NCI-H748 treated with DMSO at 0.1 percent for 48 hours (cell line): ENCODE data around the gene MON2.
"Not testable (repeated sequence)": the region's sequence is repeated elsewhere in the genome, so short reads cannot be mapped to it uniquely, and the experiment has no call there.

Source experiments
- DNase-seq: peaks from one replicate; lab custom pipeline; 2025; lab: John Stamatoyannopoulos, UW

MON2 gene, protein sequence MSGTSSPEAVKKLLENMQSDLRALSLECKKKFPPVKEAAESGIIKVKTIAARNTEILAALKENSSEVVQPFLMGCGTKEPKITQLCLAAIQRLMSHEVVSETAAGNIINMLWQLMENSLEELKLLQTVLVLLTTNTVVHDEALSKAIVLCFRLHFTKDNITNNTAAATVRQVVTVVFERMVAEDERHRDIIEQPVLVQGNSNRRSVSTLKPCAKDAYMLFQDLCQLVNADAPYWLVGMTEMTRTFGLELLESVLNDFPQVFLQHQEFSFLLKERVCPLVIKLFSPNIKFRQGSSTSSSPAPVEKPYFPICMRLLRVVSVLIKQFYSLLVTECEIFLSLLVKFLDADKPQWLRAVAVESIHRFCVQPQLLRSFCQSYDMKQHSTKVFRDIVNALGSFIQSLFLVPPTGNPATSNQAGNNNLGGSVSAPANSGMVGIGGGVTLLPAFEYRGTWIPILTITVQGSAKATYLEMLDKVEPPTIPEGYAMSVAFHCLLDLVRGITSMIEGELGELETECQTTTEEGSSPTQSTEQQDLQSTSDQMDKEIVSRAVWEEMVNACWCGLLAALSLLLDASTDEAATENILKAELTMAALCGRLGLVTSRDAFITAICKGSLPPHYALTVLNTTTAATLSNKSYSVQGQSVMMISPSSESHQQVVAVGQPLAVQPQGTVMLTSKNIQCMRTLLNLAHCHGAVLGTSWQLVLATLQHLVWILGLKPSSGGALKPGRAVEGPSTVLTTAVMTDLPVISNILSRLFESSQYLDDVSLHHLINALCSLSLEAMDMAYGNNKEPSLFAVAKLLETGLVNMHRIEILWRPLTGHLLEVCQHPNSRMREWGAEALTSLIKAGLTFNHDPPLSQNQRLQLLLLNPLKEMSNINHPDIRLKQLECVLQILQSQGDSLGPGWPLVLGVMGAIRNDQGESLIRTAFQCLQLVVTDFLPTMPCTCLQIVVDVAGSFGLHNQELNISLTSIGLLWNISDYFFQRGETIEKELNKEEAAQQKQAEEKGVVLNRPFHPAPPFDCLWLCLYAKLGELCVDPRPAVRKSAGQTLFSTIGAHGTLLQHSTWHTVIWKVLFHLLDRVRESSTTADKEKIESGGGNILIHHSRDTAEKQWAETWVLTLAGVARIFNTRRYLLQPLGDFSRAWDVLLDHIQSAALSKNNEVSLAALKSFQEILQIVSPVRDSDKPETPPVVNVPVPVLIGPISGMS (N-terminal part only)

DNA sequence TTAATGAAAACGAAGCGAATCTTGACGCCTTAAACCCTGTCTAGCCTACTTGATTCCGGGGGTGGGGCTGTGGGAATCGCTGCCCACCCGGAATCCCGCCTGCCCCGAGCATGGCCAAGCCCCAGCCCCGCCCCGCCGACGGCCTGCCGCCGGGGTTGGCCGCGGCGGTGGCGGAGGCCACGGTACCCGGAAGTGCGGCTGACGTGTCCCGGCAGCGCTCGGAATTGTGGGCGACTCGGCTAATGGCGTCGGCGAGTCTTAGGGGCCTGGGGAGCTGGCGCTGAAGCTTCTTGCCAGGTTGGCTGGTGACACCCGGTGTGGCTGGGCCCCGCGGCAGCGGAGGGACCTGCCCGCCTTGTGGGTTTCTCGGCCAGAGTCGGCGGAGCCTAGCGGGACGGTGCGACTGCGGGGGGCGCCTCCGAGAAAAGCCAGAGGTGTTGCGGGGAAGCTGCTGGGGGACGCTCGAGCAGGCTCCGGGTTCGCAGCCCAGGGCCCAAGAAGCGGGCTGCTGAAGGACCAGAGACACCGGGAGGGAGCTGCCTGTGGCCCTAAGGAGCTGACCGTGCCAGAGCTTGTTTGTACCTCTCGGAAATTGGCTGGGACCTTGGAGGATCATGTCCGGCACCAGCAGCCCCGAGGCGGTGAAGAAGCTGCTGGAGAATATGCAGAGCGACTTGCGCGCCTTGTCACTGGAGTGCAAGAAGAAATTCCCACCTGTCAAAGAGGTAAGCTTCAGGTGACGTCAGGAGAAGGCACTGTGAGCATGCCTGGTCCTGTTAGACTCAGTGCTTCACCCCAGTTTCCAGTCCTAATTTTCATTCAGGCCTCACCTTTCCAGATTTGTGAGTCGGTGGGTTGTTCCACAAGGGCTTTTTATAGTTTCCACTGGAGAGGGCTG, at the start of gene MON2:
MON2 (plus strand) TSS at position 233 of the 898 bp plus-strand sequence; CDS start at position 615, 382 bp downstream.
- DNase-seq, result peak; percentile 63

DNA sequence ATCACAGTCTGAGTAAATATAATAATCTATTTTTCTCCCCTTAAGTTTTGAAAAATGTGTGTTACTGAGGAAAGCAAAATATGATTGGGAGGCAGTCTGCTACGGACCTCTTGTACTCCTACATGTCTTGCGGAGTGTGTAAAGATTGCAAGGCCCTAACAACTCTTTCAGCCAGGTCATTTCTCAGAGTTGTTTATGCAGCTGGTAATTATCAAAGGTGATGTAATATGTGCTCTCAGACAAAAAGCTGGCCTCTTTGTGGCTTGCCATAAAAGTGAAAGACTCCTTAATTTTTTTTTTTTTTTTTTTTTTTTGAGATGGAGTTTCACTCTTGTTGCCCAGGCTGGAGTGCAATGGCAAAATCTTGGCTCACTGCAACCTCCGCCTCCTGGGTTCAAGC, 40.5 kb upstream of the MON2 start:
- no peak for DNase-seq

DNA sequence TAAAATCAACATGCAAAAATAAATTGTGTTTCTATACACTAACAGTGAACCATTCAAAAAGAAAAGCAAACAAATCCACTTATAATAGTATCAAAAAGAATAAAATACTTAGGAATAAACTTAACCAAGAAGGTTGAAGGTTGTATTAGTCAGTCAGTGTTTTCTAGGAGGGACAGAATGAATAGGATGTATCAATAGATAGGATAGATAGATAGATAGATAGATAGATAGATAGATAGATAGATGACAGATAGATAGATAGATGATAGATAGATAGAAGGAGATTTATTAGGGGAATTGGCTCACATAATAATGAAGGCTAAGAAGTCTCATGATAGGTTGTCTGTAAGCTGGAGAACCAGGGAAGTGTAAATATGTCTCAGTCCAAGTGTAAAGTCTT, 37.2 kb upstream of the MON2 start:
- DNase-seq, result no peak

DNA sequence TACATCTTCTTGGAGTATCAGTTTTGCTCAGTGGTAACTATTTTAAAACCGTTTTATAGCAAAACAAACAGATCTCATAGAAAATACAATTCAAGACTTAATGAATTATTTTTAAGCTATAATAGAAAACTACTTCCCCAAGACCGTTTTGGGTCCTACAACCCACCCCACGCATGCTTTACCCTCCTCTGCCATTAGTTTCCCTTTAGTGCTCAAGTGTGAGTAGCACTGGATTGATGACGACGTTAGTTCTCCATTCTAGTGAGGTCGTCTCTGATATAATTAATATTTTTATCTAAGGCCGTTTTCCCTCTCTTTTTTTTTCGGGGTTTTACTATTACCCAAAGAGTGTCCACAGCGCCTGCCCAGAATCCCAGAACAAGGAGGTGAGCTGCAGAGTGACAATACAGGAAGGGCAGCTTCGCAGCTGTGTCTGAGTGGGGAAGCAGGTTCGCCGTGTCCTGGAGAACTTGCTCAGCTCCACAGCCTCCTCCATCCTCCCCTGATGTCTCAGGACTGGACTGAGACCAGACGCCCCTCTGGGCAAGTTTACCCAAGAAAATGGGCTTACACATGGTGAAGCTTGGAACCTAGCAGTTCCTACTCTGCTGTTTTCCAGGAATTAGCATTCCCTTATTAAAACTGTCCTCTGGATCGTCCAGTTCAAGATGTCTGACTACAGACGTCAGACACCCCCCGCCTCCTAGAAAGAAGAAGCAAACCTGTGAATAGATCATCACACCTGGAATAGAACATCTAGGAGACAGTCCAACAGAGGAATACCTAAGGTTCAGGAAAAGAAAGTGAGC, 31.9 kb upstream of the MON2 start:
- DNase-seq, result peak; percentile 1

DNA sequence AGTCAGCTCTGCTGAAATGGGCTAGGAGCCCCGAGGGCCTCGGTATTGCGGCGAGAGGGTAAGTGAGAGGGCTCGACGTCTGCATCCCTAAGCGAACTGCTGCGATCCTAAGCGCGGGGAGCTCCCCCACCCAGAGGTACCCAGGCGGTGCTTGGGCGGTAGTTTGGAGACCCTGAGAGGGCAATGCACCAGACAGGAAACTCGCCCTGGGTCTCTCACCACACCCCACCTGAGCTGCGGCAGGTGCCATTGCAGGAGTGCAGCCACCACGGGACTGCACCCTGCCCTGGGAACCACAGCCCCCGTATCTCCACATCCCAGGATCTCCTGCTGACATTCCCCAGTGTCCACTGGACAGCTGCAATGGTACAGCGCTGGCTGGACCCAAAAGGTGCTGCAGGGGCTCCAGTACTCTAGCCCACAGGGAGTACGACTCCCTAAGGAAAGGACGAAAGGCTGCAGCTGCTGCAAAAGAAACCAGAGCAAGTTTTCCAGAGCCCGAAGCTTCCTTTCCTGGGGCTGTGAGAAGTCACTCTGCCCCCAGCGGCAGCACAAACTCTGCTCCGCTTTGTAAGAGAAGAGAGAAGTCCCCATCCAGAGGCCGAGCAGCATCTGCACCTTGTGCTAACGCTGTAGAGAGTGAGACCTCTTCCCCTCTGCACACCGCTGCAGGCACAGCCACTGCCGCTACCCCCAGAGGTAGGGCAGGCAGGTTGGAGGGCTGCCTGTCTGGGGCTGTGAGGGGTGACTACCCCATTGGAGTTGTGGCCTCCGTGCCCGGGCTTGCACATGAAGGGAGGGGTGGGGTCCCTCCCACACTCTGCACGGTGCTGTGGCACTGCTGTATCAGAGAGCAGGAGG, 31.1 kb upstream of the MON2 start:
- DNase-seq, result peak; percentile 26

DNA sequence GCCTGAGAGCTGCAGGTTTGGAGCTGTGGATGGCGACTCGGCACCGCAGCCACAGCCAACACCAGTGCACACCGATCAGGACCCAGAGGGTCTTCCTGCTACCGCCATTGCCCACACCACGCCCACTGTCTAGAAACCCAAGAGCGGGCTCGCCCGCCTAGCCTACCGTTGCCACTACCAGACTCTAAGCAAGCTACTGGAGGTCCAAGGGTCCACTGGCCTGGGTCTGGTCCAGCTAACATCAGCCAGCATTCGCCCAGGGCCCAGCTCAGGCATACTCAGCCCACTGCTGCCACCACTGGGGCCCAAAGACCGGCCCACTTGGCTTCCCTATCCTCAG, 30.5 kb upstream of the MON2 start:
- no peak for DNase-seq

DNA sequence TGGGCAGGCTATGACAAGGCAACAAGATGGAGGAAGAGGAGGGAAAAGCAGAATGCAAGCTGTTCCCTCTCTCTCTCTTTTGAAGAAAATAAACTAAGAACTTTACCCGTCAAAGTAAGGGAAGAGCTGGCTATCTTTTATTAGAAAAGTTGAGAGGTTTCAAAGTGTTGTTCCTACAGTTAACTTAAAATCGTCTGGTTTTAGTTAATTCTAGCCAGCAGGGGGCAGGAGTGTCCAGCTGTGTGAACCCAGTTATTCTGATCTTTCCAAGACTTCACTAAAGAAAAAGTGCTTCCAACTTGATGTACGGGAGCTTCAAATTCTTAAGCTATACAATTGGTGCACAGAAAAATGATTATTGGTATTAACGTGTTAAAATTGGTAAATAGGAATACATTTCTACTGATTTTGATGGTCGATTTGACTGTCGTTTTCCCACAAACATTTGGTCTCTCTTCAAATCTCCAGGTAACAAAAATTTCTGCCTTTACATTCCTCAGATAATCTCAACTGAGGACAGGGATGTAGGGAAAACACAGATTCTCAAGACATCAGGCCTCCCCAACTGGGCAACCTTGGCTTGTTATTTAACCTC, 28.4 kb upstream of the MON2 start:
- DNase-seq, result peak; percentile 53

DNA sequence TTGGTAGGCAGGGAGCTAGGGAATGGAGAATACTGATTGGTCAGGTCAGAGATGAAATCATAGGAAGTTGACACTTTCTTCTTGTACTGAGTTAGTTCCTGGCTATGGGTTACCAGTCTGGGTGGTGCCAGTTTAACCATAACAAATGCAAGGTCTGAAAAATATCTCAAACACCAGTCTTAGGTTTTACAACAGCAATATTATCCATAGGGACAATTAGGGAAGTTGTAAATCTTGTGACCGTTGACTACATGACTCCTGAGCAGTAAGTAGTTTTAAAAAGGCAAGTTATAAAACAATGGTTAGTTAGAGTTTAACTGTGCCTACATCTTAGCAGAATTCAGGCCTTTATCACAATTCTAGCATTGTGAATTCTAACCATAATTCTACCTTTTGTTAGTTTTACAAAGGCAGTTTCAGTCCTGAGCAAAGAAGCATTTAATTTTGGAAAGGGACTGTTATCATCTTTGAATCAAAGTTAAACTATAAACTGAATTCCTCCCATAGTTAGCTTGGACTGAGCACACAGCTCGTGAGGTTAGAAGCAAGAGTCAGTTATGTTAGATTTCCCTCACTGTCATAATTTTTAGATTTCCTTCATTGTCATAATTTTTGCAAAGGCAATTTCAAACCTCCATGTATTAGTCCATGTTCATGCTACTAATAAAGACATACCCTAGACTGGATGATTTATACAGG, 19.7 kb upstream of the MON2 start:
- no peak for DNase-seq

DNA sequence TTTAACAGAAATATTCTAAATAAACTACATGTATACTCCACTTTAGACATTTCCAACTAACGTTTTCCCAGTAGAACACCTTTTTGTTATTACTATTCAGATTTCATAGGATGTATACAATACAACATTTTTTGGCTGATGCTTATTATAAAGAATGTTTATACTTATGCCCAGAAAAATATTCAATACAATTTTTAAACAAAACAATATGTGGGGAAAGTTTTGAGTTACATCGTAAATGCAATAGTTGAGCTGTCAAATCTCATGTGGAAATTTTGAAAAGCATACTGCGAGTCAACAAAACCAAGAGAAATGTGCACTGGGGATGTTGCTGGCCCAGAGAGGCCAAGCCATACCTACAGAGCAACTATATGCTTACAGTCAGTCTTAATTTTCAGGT, 18.2 kb upstream of the MON2 start:
- no peak for DNase-seq

DNA sequence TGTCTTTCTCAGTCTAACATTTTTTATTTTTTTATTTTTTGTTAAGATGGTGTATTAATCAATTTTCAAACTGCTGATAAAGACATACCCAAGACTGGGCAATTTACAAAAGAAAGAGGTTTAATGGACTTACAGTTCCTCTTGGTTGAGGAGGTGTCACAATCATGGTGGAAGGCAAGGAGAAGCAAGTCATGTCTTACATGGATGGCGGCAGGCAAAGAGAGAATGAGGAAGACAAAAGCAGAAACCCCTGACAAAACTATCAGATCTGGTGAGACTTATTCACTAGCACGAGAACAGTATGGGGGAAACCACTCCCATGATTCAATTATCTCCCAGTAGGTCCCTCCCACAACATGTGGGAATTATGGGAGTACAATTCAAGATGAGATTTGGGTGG, 11.2 kb upstream of the MON2 start:
- not testable (repeated sequence) for DNase-seq

DNA sequence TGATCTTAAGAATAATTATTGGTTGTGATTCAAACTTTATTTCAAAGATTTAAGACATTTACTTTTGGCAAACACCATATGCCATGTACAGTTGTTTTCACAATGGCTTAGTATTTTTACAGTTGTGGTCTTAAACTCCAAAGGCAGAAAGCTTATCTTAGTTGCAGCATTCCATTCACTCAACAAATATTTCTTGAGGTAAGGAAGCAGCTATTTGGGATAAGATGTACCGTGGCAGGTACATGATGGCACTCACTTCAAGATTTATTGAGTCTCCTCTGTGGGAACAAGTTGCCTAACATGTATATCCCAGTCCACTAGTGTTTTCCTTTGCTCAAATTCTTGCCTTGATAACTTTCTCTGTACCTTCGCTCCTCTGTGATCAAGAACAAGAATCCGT, 8.0 kb upstream of the MON2 start:
- no peak for DNase-seq

DNA sequence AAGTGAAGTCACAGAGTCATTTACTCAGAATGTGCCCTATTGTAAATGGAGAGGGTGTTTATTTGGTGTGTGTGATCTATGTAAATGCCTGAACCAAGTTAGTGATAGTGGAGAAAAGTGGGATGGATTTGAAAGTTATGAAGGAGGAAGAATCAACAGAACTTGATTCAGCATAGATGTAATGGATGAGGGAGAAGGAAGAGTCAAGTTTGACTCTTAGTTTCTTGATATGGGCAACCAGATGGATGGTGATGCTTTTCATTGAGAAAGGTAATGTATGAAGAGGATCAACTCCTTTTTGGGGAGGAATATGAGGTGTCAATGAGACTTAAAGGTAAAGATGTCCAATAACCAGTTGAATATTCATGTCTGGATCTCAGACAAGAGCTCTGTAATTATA, 6.7 kb upstream of the MON2 start:
- DNase-seq, result no peak

DNA sequence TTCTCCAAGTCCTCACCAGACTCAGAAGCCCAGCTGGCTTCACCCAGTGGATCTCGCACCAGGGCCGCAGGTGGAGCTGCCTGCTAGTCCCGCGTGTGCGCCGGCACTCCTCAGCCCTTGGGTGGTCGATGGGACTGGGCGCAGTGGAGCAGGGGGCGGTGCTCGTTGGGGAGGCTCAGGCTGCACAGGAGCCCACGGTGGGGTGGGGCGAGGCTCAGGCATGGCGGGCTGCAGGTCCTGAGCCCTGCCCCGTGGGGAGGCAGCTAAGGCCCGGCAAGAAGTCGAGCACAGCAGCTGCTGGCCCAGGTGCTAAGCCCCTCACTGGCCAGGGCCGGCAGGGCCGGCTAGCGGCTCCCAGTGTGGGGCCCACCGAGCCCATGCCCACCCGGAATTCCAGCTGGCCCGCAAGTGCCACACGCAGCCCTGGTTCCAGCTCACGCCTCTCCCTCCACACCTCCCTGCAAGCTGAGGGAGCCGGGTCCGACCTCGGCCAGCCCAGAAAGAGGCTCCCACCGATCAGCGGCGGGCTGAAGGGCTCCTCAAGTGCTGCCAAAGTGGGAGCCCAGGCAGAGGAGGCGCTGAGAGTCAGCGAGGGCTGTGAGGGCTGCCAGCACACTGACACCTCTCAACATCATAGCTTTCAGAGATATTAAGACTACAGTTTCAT, 5.3 kb upstream of the MON2 start:
- DNase-seq, result not testable (repeated sequence)

DNA sequence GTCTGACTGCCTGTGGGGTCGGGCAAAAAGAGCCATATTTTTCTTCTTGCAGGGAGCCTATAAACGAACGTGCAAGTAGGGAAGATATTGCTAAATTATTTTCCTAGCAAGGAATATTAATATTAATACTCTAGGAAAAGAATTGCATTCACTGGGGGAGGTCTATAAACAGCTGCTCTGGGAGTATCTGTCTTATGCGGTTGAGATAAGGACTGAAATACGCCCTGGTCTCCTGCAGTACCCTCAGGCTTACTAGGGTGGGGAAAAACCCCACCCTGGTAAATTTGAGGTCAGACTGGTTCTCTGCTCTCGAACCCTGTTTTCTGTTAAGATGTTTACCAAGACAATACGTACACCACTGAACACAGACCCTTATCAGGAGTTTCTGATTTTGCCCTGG, 3.4 kb upstream of the MON2 start:
- not testable (repeated sequence) for DNase-seq

DNA sequence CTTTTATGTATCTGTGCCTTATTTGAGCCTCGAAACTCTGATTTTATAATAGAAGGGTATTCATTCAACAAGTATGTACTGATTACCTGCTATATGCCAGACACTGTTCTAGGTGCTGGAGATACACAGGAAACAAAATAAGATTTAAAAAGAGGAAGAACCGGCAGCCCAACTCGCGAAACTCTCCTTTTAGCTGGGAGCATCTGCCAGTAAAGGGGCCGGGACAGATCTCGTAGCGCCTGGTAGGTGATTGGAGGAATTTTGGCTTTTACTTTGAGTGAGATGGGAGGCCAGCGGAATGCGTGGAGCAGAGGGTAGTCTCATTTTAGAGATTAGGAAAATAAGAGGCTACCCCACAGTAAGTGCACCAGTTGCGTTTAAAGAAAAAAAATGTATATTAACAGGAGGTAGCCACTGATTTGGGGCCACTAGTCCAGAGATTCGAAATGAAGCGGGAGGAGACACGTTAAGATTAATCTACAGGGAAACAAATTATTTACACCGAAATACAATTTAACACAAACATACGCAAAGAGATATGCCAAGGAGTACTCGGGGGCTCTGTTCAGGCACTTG, 520 bp upstream of the MON2 start:
- DNase-seq, result peak; percentile 29

DNA sequence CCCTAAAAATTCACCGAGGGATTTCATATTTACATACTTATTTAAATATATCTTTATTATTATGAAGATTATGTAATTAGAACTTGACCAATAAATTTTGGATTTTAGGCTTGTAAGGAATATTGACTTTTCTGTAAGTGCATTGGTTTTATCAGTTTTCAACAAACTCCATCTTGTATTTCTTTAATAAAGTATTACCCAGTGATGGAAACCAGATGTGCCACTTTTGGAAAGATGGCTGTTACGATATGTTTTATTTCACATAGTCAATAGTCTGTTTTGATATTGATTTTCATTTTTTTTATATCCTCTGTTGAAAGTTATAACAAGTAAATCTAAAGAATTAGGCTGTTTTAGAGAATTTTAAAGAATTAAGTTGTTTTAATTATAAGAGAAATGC, 1.8 kb downstream of the MON2 start:
- DNase-seq, result no peak

DNA sequence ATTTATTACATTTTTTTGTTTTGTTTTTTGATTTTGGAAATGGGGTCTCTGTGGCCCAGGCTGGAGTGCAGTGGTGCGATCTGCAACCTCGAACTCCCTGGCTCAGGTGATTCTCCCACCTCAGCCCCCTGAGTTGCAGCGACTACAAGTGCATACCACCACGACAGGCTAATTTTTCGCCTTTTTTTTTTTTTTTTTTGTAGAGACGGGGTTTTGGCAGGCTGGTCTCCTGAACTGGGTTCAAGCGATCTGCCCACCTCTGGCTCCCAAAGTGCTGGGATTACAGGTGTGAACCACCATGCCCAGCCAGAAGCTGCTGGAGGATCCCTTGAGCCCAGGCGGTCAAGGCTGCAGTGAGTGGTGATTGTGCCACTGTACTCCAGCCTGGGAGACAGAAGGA, 2.3 kb downstream of the MON2 start:
- no peak for DNase-seq

DNA sequence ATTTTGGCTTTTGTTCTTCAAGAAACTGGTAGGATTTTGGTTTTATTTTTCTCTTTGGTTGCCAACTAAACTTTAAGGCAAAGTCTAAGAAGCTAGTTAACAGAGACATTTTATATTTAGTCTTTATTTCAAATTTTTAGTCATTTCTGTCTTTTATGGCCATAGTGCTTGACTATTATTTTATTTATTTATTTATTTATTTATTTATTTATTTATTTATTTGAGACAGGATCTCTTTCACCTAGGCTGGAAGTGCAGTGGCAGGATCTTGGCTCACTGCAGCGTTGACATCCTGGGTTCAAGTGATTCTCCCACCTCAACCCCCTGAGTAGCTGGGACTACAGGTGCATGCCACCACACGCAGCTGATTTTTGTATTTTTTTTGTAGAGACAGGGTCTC, 3.1 kb downstream of the MON2 start:
- DNase-seq, result no peak
